GM19099 (cell line): ENCODE data around the gene LRRC10B.

ENCODE experiments used
- POLR2A ChIP-seq: IDR thresholded peaks from 3 replicates; pipeline ENCODE4 v1.6.1; 2011; ENCODE audit warnings: low read depth; ENCODE audit not compliant: insufficient read length; ENCODE audit errors: extremely low read depth

LRRC10B gene

DNA sequence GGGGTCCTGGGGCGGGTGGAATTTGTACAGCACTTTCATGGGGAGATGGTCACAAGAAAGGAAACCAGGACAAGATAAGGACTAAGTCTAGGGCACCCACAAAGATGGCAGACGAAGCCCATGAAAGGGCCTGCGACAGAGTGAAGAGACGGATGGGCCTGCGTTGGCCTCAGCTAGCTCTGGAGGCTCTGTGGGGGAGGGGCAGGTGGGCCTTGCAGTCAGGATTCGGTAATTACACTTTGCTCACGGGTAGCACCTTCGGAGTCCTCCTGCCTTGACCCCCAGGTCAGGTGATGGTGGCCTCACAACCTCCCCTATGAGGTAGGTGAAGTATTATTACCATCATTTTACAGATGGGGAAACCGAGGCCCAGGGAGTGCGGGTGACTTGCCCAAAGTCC is 7.1 kb downstream of the LRRC10B start:
- TF ChIP-seq POLR2A = no peak

DNA sequence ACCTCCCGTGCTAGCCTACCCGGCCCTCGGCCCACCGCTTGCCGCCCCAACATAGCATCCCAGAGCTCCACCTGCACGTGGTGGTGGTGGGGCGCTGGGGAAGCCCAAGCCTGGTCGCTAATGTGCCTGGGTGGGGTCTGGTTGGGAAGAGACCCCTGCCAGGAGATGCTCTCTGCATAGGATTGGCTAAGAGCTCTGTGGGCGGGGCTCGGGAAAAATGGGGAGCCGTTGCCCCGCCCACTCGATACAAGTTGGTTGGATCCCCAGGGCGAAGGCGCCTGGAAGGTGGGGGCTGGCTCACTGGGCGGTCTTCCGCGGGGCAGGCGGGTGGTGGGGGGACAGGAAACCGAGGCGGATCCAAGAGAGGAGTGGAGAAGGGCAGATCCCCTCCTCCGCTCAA is 7.6 kb downstream of the LRRC10B start:
- TF ChIP-seq POLR2A = no peak

DNA sequence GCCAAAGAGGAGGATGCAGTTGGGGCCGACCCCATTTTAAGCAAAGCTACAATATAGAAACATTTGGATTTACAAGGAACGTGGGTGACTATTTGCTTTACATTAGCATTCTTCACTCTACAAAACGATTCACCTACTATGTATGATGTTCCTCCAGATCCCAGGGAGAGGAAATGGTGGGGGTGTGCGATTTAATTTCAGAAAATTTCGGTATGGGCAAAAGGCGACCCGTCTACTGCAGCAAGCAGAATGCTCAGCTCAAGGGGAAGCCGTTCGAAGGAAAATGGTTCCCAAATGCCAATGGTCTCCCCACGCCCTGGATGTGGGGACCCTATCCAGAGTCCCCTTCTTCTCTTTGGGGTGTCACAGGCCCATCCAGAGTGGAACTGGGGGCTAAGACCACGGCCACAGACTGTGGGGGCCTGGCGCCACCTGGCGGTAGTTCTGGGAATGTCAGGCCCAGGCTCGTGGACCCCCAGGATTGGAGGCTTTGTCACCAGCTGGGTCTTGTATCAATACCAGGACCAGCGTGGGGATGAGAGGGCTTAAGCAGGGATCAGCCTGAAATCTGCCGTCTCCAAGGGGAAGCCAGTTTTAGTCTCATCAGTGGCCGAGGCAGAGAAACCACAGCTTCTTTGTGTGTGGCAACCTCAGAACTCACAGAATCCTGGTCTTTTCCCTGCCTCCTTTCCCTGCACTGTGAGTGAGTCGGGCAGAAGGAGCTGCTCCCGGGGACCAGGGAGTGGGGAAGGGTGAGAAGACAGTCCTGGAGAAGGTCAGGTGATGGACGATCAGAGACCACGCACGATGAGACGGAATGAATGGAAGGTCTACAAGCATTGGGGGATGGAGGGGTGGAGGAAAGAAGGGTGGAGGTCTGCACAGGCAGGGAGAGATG is 8.4 kb downstream of the LRRC10B start:
- no peak for TF ChIP-seq POLR2A

DNA sequence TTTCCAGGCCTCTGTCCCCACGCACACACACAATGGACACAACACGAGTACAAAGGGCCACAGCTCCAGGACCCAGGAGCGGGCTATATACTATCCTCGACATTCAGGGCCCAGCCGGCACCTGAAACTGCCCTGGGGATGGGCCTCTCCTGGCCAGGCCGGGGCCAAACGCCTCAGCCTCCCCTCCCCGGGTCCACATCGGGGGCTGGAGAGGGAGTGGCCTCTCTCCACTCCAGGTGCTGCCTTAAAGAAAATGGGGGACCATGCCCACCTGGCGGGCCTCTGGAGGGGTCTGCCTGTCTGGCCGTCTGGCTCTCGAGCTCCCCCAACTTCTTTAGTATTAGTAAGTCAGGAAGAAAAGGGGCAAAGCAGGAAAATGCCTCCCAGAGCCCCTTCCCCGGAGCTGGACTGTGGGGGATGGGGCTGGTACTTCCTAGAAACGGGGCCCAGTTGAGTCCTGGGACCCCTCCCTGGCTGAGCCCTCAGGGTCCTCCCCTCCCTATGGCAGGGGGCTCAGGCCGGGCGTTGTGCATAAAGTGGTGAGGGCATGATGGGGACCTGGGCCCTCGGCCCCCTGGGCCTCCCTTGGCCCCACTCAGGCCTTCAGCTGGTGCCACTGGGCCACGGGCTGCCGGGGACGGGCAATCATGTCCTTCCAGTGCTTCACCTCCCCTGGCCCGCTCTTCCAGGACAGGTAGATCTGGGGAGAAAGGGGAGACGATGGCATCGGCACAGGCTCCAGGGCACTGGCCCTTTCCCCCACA is 9.7 kb downstream of the LRRC10B start:
- TF ChIP-seq POLR2A = no peak

DNA sequence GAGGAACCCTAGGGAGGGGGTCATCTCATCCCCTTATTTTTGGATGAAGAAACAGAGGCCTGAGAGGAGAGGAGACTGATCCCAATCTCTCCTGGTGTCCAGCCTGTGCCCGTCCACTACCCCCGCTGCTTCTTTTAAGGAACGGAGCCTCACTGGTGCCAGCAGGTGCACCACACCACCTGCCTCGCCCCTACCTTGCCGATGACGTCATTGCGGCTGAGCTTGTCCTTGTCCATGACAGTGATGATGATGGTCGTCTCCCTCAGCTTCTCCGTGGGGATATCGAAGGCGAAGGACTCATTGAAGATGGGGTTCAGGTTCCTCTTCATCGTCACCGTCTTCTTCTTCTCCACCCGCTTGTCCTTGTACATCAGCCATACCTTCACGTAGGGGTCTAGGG is 14.3 kb downstream of the LRRC10B start:
- TF ChIP-seq POLR2A = no peak

DNA sequence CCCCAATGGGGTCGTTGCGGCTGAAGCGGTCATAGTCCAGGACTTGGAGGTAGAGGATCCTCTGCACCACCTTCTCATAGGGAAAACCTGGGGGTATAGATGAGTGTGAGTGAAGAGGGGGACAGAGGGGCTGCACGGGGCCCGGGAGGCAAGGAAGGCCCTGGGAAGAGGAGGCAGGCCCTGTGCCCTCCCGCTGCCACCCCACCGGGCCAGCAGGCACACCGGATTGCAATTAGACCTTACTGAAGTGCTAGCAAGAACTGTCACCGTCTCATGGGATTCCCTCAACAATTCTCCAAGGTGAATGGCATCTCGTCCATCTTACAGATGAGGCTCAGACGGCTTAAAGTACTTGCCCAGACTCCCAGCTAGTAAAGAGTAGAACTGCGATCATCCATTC is 15.9 kb downstream of the LRRC10B start:
- no peak for TF ChIP-seq POLR2A

DNA sequence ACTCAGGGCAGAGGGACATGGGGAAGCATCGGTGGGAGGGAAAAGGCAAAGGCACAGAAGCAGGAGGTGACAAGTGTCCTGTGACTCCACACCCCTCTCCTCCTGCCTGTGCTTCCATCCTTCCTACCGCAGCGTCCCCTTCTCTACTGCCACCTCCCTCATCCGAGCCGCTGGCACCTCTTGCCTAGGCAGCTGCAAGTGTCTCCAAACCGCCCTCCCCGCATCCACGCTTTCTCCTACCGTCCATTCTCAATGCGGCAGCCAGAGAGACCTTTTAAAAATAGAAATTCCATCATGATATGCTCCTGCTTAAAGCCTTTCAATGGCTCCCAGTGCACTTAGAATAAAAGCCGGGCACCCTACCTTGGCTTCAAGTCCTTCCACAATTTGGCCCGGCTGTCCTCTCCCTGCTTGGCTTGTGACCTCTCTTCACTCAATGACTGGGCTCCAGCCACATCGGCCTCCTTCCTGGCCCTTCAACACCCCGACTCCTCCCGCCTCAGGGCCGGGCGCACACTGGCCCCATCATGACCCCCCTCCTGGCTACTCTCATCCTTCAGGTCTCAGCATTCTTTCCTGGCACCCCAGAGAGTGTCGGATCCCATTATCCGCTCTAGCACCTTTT is 16.5 kb downstream of the LRRC10B start:
- TF ChIP-seq POLR2A = no peak

DNA sequence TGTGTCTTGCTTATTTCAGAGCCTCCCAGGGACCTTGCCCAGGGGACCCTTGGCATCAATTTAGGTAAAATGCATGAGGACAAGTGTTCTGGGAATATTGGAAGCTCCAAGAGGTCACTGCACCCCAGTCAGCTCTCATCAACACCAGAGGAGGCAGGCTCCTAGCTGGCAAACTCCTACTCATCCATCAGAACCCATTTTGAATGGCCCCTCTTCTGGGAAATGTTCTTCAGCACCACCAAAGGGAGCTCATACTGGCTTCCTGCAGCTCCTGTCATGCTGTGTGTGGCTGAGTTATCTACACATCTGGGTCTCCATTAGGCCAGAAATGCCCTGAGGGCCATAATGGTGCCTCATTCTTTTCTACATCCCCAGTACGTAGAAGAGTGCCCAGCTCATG is 17.7 kb downstream of the LRRC10B start:
- TF ChIP-seq POLR2A = no peak

DNA sequence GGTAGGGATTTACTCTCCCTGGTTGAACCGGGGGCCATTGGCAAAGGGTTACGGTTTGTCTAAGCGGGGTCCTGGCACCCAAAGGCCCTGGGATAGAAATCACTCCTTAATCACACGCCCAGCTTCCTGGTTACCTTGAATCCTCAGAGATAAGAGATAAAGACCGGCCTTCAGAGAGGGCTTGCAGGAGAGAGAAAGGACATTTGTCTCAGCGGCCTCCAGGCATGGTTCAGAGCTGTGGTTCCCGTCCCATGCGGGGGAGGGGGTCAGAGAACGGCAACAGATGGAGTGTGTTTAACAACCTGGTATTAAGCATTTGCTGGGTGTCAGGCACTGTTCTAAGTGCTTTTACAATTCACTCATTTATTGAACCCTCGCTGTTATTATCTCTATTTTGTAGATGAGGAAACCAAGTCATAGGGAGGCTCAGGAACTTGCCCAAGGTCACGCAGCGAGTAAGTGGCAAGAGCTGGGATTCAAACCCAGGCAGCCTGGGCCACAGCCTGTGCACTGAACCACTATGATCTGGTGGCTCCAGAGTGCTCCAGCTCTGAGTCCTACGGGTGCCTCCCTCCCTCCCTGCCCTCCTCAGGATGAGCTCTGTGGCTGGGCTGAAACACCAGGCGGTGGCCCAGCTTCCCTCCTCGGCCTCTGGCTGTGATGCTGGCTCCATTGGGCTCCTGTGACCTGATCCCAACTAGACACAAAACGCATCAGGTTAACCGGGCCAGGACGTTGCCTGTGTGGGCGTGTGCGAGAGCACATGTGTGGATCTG is 18.6 kb downstream of the LRRC10B start:
- no peak for TF ChIP-seq POLR2A

DNA sequence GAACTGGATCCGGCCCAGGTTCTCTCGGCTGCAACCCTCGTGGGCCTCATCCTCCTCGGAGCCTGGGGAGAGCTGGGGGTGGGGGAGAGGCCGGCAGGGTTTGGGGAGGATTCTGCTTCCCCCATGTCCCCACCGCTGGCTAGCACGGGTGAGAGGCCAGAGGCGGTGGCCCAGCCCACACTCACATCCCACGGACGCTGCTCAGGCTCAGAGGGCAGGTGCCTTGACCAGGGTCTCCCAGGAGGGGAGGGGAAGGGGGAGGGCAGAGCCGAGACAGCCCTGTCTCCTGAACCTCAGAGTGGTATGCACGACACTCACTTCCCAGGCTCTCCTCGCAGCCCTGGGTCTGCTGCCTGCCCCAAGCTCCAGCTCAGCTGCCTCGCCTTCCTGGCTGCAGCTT is 19.6 kb downstream of the LRRC10B start:
- no peak for TF ChIP-seq POLR2A

DNA sequence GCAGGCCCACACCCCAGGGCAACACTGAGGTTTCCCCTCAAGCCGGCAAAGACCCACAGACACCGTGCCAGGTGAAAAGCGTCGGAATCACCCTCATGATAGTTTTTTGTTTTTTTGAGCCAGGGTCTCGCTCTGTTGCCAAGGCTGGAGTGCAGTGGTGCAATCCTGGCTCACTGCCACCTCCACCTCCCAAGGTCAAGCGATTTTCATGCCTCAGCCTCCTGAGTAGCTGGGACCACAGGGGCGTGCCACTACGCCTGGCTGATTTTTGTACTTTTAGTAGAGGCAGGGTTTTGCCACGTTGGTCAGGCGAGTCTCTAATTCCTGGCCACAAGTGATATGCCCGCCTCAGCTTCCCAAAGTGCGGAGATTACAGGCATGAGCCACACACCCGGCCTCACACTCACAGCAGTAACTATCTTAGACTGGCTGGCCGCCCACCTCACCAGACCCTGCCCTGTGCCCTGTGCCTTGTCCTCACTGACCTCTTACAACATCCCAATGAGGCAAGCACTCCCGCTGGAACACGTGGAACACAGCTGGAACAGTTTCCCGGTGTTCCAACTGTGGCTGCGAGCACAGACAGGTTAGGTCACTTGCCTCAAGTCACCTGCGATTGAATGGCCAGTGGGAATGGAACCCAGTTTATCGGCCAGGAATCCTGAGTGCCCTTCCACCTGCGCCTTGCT is 21.1 kb downstream of the LRRC10B start:
- no peak for TF ChIP-seq POLR2A

DNA sequence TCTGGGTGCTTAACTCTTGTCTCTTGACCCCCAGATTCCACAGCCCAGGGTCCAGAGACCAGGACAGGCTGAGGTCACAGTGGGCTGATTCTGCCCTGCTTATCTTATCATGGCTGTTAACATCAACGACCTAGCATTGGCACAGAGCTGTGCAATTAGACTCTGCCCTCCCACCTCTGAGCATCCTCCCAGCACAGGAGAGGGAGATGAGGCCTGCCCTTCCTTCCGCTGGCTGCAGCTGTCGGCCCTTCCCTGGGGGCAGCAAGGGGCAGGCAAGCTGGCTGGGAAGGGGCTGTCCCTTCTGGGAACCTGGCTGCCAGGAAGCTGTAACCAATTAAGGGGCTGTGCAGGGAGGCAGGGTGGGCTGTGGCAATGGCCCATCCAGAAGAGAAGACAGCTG is 22.5 kb downstream of the LRRC10B start:
- TF ChIP-seq POLR2A = no peak

DNA sequence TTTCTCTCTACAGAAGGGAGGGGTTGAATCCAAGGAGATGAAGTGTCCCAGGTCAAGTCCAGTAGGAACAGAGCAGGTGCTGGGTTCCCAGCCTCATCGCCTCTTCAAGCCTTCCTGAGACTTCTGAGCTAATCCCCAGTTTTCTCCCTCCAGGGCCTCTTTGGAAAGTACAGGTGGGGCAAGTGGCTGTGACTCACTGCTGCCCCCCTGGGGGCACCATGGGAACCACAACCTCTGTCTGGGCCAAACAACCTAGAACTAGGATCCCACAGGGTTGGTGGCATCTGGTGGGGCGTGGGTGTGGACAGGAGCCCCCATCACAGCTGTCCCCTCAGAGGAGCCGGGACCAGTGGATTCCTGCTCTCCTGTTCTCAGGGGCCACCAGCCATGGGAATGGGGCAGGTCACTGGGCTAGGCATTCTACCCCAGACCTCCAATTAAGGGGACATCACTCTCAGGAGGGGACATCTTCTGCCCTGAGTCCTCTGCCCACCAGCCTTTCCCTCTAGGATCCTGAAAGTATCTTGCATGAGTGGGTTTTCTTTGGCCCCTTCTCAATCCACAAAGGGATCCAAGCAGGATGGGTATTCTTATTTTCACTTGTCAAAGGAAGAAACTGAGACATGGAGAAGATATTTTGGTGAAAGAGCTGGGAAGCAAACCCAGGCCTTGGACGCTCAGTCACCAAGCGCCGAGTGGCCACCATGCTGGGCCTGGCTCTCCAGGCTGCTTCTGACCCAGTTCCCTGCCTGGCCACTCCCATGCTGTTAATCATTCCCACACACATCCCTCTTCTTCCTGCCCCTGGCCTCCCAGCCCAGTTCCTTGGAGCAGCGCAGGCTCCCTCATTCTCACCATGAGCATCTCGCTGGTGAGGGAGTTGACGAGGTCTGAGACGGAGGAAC is 23.8 kb downstream of the LRRC10B start:
- TF ChIP-seq POLR2A = no peak
